Esophagus squamous epithelium (tissue), 4 donors: Measurements from ENCODE around the gene SOX6.

Experiments used
- POLR2A ChIP-seq, 4 donors: fragments of 450-650 bp; IDR thresholded peaks; one replicate each; pipeline ENCODE4 v1.6.1; 2017; ENCODE audit warnings: antibody characterized with exemption in 4 of 4, mild to moderate bottlenecking in 4 of 4, moderate library complexity in 3 of 4
- TF ChIP-seq, protein P1 (sequence below), 6 experiments: fragments of 450-650 bp in 4 of 6; fragments of 200-600 bp in 2 of 6; sonication (generic) in 2 of 6; IDR thresholded peaks; one replicate each; pipeline ENCODE4 v1.5.1; 2016 to 2019; ENCODE audit warnings: antibody characterized with exemption in 6 of 6, mild to moderate bottlenecking in 4 of 6, moderate library complexity in 4 of 6

GRCh38 chr11:16279524-16279923, 76.8 kb downstream of the SOX6 start:
- TF ChIP-seq, protein P1, sequence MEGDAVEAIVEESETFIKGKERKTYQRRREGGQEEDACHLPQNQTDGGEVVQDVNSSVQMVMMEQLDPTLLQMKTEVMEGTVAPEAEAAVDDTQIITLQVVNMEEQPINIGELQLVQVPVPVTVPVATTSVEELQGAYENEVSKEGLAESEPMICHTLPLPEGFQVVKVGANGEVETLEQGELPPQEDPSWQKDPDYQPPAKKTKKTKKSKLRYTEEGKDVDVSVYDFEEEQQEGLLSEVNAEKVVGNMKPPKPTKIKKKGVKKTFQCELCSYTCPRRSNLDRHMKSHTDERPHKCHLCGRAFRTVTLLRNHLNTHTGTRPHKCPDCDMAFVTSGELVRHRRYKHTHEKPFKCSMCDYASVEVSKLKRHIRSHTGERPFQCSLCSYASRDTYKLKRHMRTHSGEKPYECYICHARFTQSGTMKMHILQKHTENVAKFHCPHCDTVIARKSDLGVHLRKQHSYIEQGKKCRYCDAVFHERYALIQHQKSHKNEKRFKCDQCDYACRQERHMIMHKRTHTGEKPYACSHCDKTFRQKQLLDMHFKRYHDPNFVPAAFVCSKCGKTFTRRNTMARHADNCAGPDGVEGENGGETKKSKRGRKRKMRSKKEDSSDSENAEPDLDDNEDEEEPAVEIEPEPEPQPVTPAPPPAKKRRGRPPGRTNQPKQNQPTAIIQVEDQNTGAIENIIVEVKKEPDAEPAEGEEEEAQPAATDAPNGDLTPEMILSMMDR (IDR thresholded peaks at IDR 0.05), result no peak
- no peak for TF ChIP-seq POLR2A (IDR thresholded peaks at IDR 0.05)
